Fibroblast of villous mesenchyme (primary cell): ENCODE data around the gene DOCK11. TPM values are rescaled to one million over a fixed set of nuclear protein-coding genes. Genes with fewer than 3 reads are reported as not detected.

ENCODE experiments used
- DNase-seq: peaks from one replicate; pipeline ENCODE4 v3.0.0-alpha.2; 2010; ENCODE audit warnings: low read depth
- H3K4me3 ChIP-seq: 2 replicates; pipeline ENCODE4 v1.5.1; 2011; ENCODE audit warnings: low read depth, mild to moderate bottlenecking, low read length
- total RNA-seq: library from RNA; depleted of rRNA; stranded (reverse); fragments of >200 nt; gene quantifications from 2 replicates; pipeline ENCODE4 v1.2.3, GENCODE V29; 2012
- TF ChIP-seq, protein P1 (sequence below): IDR thresholded peaks from 2 replicates; pipeline ENCODE4 v1.5.1; 2012; ENCODE audit warnings: low read depth, mild to moderate bottlenecking, low read length; ENCODE audit not compliant: insufficient read depth

Gene DOCK11
- total RNA-seq, 1 donor = 50.1 TPM

DNA sequence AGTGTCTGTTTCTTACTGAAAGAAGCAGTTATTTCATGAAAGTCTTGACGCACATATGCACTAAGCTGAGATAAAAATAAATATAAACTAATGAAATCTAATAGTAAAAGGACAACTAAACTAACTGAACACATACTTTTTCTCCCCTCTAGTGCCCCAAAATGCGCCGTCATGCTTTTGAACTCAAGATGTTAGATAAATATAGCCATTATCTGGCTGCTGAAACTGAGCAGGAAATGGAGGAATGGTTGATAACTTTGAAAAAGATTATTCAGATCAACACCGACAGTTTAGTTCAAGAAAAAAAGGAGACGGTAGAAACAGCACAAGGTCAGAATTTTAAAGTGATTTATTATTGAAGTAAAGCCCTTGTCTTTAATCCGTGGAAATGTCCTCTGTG, 70.2 kb downstream of the DOCK11 start:
- DNase-seq = peak; percentile 70
- H3K4me3 ChIP-seq = no peak overlapping the region
- TF ChIP-seq, protein P1, sequence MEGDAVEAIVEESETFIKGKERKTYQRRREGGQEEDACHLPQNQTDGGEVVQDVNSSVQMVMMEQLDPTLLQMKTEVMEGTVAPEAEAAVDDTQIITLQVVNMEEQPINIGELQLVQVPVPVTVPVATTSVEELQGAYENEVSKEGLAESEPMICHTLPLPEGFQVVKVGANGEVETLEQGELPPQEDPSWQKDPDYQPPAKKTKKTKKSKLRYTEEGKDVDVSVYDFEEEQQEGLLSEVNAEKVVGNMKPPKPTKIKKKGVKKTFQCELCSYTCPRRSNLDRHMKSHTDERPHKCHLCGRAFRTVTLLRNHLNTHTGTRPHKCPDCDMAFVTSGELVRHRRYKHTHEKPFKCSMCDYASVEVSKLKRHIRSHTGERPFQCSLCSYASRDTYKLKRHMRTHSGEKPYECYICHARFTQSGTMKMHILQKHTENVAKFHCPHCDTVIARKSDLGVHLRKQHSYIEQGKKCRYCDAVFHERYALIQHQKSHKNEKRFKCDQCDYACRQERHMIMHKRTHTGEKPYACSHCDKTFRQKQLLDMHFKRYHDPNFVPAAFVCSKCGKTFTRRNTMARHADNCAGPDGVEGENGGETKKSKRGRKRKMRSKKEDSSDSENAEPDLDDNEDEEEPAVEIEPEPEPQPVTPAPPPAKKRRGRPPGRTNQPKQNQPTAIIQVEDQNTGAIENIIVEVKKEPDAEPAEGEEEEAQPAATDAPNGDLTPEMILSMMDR = no peak

DNA sequence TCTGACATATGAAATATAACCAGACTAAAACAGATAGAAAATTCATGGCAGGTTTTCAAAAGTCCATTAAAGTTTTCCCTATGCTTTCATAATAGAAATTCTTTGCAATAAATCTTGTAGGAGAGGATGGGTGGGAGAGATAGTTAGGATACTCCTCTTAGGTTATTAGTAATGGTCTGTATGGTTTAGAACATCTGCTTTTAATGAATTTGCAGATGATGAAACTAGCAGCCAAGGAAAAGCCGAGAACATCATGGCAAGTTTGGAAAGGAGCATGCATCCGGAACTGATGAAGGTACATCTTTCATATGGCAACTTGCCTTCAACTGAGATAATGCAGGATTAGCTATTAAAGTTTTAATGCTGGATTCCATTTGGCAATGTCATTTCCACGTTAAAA, 70.7 kb downstream of the DOCK11 start:
- no peak overlapping the region for H3K4me3 ChIP-seq
- DNase-seq = peak; percentile 90
- TF ChIP-seq, protein P1 = no peak

DNA sequence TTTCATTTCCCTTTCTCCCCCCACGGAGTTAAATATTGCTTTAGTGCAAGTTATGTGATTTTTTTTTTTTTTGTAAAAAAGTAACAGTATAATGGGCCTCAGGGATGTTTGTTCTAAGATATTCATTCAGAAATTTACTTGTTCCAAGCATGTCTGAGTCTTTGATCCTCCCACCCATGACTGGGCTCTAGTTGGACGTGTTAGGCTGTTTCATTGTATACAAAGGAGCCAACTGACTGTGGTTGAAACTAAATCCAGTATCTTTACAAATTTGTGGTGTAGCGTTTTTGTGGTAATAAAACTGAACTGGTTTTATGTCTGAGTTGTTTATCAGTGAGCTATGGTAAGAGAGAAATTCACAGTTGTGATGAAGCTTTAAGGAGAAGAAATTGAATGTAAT, 74.1 kb downstream of the DOCK11 start:
- H3K4me3 ChIP-seq = no peak overlapping the region
- DNase-seq = peak; percentile 73
- TF ChIP-seq, protein P1 = no peak

DNA sequence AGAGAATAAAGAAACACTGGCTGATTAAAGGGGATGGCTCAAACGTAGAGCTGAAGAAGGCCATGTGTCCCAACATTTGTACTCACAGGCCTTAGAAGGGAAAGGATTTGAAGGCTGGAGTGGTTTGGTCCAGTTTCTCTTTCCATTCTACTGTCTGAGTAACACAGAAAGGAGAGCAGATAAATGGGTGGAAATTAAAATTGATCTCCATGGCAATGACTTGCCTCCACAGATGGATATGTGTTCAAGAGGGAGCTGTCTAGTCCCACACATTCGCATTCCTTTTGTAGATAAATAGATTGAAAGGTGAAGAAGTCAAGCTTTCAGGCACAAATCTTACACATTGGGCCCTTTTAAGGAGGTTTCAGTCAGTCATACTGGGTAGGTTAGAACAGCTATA, 74.6 kb downstream of the DOCK11 start:
- no peak overlapping the region for H3K4me3 ChIP-seq
- DNase-seq = peak; percentile 24
- TF ChIP-seq, protein P1 = no peak

DNA sequence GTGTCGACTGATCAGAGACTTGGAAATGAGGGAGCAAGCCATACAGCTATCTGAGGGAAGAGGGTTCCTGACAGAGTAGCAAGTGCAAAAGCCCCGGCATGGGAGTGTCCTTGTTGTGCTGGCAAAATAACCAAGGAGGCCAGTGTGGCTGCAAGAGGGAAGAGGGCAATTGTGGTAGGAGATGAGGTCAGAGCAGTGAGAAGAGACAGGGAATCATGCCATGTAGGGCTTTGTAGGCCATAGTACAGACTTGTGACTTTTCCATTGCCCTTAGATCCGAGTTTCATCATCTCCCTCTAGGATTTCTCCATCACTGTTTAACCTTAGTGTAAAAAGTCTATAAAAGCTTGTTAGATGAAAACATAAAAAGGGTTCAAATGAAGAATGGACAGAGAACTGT, 76.2 kb downstream of the DOCK11 start:
- TF ChIP-seq, protein P1 = no peak
- no peak overlapping the region for H3K4me3 ChIP-seq
- DNase-seq = peak; percentile 84

DNA sequence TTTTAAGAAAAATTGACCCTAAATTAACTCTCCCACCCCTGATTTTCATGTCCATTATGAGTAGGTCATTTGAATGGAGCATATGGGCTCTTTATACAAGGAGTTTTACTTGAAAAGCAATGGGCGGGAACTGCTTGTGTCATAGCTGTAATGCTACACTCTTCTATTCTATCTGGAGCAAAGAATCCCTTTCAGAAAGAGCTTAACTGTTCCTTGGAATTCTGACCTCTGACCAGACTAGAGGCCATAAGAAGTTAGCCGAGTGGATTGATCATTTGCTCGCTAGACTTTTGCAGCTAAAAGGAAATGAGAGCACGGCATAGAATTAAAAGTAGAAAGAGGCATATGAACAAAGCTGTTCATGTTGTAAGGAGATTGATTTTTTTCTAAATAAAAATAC, 79.1 kb downstream of the DOCK11 start:
- peak; percentile 67 for DNase-seq
- TF ChIP-seq, protein P1 = no peak
- H3K4me3 ChIP-seq = no peak overlapping the region

DNA sequence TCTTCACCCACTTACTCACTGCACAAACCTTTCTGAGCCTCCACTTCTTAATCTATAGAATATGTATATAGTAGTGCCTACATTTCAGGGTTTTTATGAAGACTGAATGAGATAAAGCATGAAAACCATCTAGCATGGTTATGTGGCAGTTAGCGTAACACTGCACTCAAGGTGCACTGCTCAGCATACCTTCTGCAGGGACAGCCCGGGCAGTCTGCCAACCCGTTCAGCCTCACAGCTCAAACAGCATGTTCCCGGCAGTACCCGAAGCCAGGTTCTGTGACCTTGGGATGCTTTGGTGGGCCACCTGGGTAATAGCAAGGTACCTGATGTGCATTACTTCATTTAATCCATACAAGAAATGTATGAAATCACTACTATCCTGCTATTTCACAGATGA, 81.4 kb downstream of the DOCK11 start:
- TF ChIP-seq, protein P1 = no peak
- DNase-seq = no peak

More for the DNA sequence above, 81.4 kb downstream of the DOCK11 start:
- no peak overlapping the region for H3K4me3 ChIP-seq
